NCI-H2227 treated with DMSO at 0.1 percent for 48 hours (cell line): ENCODE results near the gene TMEM121B.
A peak's percentile ranks its signal among the peaks of the same experiment; 100 is the strongest.
"Not testable (repeated sequence)": the region's sequence is repeated elsewhere in the genome, so short reads cannot be mapped to it uniquely, and the experiment has no call there.

Source experiments
- DNase-seq: peaks from one replicate; lab custom pipeline; 2025; lab: John Stamatoyannopoulos, UW

Gene TMEM121B

GRCh38 chr22:17121233-17122195 is at the start of gene TMEM121B:
Gene TMEM121B (minus strand): TSS chr22:17121360. CDS start chr22:17121127, 233 bp downstream.
- peak; percentile 87 for DNase-seq

GRCh38 chr22:17167486-17167885 is 46.3 kb upstream of the TMEM121B start:
- DNase-seq = no peak

GRCh38 chr22:17164392-17165024 is 43.3 kb upstream of the TMEM121B start:
- no peak for DNase-seq

DNA sequence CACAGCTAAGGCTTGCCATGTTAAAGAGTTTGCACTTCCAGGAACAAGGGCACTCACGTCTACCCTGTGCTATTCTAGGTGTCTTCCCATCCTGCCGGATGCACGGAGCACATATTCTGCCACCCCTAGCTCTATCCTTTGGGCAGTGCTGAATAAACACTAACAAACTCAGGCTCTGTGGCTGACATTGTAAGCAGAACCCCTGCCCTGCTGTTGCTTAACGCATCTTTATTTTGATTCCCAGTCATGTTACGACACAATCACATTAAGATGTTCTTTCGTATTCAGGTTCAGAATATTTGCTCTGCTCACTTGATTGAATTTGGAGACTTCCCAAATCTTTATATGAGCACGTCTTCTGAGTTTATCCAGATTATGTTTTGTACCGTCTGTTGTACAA is 41.6 kb upstream of the TMEM121B start:
- DNase-seq = no peak

- DNase-seq = no peak
Measured at GRCh38 chr22:17161991-17162390, 40.8 kb upstream of the TMEM121B start.

- peak; percentile 61 for DNase-seq
Measured at GRCh38 chr22:17159504-17159951, 38.4 kb upstream of the TMEM121B start.

GRCh38 chr22:17158568-17159503 is 37.7 kb upstream of the TMEM121B start, which contains the start of gene HDHD5:
Gene HDHD5 (minus strand): TSS chr22:17159277. CDS start chr22:17159251, 26 bp downstream.
- DNase-seq = peak; percentile 81

GRCh38 chr22:17158176-17158567 is 37.0 kb upstream of the TMEM121B start:
- DNase-seq = no peak

DNA sequence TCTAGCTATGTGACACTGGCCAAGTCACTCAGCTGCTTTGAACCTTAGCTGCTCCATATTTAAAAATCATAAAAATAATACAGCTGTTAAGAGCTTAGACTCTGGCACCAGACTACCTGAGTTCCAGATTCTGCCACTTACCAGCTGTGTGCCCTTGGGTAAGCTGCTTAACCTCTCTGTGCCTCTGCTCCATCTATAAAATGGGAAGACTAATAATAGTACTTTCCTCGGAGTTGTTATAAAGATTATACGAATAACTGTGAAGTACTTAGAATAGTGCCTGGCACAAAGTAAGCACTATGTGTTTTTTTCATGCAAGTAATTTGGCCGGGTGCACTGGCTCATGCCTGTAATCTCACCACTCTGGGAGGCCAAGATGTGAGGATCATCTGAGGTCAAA is 36.6 kb upstream of the TMEM121B start:
- DNase-seq = no peak

GRCh38 chr22:17155941-17156340 is 34.8 kb upstream of the TMEM121B start:
- DNase-seq = no peak

- DNase-seq = no peak
Measured at GRCh38 chr22:17152971-17153370, 31.8 kb upstream of the TMEM121B start.

DNA sequence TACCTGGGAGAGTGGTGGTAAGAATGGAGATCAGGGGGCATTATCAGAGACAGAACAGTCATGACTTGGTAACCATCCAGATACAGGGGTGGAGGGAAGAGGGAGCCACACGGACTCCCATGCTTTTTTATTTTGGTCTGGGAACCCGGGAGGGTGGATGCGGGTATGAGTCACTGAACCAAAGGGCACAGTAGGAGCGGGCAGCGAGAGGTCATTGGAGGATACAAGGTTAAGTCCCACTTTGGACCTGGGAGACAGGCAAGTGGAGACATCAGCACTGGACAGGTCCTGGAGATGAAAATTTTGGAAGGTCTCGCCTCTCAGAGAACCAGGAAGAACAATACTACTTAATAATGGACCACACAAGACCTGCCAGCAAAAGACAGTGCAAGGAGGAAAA is 31.2 kb upstream of the TMEM121B start:
- no peak for DNase-seq

DNA sequence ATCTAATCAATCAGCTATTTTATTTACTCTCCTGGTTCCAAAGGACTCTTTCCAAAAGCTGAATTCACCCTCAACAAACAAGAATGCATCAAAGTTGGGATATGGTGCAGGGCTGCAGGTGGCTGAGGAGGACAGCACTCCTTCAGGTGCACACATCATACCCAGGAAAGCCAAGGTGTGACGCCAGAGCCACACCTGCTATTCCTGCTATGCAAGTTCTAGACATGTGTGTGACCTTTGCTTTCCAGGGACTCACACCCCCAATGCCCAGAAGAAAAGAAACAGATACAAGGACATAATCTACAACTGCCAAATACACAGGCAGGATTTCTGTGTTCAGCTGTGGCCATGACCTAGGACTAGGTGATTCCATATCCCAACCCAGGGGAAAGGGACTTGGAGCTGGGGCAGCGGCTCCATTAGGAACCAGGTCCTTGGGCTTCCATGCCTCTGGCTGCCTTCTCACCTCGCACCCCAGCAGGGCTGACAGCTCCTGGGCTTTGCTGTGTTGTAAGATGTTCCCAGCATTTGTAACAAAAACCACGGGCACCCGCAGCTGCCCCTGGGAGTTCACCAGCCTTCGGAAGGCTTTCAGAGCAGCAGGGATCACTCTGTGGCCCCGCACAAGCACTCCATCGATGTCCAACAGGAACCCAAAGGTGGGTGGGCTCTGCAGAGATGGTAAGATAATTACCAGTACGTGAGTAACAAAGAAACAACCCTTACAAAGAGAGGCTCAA is 28.1 kb upstream of the TMEM121B start:
- no peak for DNase-seq

DNA sequence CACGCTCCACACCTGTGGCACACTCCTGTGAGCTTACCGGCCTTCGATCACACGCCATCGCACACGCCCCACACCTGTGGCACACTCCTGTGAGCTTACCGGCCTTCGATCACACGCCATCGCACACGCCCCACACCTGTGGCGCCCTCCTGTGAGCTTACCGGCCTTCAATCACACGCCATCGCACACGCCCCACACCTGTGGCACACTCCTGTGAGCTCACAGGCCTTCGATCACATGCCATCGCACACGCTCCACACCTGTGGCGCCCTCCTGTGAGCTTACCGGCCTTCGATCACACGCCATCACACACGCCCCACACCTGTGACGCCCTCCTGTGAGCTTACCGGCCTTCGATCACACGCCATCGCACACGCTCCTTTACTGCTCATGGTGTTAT is 26.3 kb upstream of the TMEM121B start:
- DNase-seq = not testable (repeated sequence)

DNA sequence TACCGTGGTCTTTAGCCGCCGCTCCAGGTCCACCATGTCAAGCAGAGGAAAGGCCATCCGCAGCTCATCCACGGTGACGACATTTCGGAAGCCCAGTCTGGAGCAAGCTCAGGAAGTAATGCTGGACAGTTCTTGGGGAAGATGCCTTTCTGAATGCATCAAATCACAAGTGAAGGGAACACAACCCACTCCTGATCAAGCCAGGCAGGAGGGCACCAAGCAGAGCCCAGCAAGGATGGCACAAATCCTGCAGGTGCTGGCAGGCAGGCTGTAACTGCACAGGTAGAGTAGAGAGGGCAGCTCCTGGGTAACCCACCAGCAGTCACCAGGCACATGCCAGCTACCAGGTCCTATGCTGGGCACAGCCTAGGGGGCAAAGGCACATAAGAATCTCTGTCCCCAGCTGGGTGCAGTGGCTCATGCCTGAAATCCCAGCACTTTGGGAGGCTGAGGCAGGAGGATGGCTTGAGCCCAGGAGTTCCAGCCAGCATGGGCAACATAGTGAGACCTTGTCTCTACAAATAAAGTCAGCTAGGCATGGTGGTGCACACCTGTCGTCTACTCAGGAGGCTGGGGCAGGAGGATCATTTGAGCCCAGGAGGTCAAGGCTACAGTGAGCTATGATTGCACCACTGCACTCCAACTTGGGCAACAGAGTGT is 24.0 kb upstream of the TMEM121B start:
- DNase-seq = no peak

DNA sequence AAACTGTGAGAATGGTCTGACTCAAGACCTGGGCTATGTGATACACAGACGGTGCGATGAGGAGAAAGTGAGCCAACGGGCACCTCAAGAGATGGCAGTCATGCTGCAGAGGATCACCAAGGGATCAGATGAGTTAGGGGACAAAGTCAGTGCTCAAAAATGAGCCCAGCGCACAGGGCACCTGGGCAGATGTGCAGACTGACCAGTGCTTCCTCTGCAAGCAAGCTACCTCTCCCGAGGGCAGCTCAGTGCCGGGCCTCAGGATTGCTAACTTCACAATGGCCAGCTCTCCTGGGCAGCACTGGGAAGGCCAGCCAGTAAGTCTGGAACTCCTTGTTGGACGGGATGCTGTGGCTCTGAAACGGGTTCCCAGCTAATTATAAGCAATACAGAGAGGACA is 22.7 kb upstream of the TMEM121B start:
- DNase-seq = no peak

DNA sequence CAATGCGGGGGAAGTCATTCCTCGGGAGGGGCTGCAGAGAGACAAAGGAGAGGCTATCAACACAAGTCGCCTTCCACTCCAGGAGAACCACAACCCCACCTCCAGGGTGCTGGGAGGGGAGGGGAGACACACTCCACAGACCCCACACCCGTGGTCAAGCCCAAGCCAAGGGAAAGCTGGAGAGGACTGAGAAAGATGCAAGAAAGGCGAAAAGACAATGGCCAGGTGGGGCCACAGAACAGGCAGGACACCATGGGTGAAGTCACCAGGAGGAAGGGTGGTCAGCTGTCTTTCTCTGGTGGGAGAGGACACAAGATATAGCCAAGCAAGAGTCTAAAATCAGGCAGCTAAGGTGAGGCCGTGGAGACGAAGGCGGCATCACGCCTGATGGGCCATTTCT is 21.9 kb upstream of the TMEM121B start:
- DNase-seq = no peak

DNA sequence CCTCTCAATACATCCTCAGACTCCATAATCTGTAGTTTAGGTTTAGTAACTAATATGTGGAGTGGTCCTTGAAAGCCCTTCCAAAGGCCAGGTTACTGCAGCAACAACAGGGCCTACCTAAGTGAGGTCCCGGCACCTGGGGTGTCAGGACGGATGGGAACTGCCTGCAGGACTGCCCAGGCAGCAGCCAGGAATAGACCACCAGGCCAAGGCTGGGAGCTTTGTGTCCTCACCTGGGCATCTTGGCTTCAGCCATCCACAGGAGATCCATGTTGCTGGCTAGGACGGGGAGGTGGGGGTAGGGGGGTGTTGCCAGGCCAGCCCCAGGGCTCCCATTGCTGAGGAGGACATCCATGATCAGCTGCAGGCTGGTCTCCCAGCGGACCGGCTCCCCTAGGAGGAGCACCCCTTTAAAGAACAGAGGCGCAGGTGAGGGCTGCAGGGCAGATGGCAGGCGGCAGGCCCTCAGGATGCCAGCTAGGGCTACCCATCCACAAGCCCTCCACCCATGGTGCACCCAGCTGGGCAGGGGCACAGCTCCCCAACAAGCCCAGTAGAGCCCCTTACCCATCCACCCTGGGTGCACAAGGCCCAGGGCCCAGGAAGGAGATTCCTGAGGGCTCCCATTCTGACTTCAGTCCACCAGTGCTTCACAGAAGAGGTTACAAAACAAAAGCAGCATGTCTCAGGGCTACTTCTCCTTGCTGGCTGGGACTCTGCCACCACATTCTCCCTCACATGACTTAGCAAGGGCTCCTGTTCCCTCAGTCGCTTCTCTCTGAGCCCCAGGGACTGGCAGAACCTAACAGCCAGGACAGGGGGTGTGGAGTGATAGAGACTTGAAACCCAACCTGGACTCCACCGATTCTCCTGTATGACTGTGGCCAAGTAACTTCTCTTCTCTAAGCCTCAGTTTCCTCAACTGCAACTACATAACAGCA is 19.9 kb upstream of the TMEM121B start:
- no peak for DNase-seq

- DNase-seq = no peak
Measured at GRCh38 chr22:17140022-17140421, 18.9 kb upstream of the TMEM121B start.

DNA sequence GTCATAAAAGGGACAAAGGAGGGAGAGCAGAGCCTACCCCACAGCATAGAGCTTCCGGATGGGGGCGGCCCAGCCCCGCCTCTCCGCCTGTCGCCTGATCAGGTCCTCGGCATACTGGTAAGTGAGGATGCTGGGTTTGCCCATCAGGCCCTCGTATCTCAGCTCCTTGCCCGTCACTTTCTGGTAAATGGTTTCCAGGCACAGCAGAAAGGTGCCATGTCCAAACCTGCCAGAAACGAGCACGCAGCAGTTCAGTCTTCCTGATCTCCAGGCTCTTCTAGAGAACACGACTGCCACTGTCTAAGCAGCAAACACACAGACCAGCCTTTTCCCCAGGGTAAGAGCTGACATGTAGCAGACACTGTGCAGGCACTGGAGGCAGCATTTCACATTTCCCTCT is 17.4 kb upstream of the TMEM121B start:
- DNase-seq = no peak
